ENCODE results near the gene BRIP1. TPM values are rescaled to one million over a fixed set of nuclear protein-coding genes. Genes with fewer than 3 reads are reported as not detected.

BRIP1 gene
- total and polyA plus RNA-seq, 3 donors from 2014 or later: 7.5 to 10.6 (median 10.5) TPM

GRCh38 chr17:61884864-61885263 lies 21.5 kb upstream of the BRIP1 start:
- Histone ChIP-seq H3K27me3 (no peaks in the 10 kb centered on the region), H3K4me1 (no peaks in the 10 kb centered on the region), H3K27ac (no peak overlapping the region), H3K9me3 (no peaks in the 10 kb centered on the region), H3K4me3 (no peak overlapping the region), H3K36me3 (ENCODE audit: low read depth, missing control alignments) (no peaks in the 10 kb centered on the region)
- DNase-seq: no peak
- intact Hi-C loops (cut with DNase I; ENCODE audit: low total_unique reads): no loop called here
- TF ChIP-seq POLR2A (IDR thresholded peaks at IDR 0.05) (no peak), CTCF (IDR thresholded peaks at IDR 0.05) (no peak)
- WGBS, 2 donors: 93 to 94% methylated on average over 3 of the region's 3 CpGs

GRCh38 chr17:61880589-61881102 lies 17.3 kb upstream of the BRIP1 start:
- intact Hi-C loops (cut with DNase I; ENCODE audit: low total_unique reads): no loop called here
- H3K4me1 ChIP-seq: no peaks in the 10 kb centered on the region
- TF ChIP-seq POLR2A (IDR thresholded peaks at IDR 0.05): no peak
- no peak for TF ChIP-seq CTCF (IDR thresholded peaks at IDR 0.05)
- DNase-seq: no peak
- no peaks in the 10 kb centered on the region for H3K27me3 ChIP-seq
- H3K27ac ChIP-seq: no peak overlapping the region
- 92 to 97% methylated on average over 4 of the region's 4 CpGs for WGBS, 2 donors
- H3K9me3 ChIP-seq: no peaks in the 10 kb centered on the region
- no peak overlapping the region for H3K4me3 ChIP-seq
- H3K36me3 ChIP-seq (ENCODE audit: low read depth, missing control alignments): no peaks in the 10 kb centered on the region

- intact Hi-C loops (cut with DNase I; ENCODE audit: low total_unique reads): no loop called here
- no peak overlapping the region for H3K27ac ChIP-seq
- no peaks in the 10 kb centered on the region for H3K4me1 ChIP-seq
- 88 to 97% methylated on average over 3 of the region's 3 CpGs for WGBS, 2 donors
- no peaks in the 10 kb centered on the region for H3K36me3 ChIP-seq (ENCODE audit: low read depth, missing control alignments)
- no peaks in the 10 kb centered on the region for H3K9me3 ChIP-seq
- DNase-seq: no peak
- no peaks in the 10 kb centered on the region for H3K27me3 ChIP-seq
- TF ChIP-seq CTCF (IDR thresholded peaks at IDR 0.05): no peak
- no peak for TF ChIP-seq POLR2A (IDR thresholded peaks at IDR 0.05)
- H3K4me3 ChIP-seq: no peak overlapping the region
Measured at GRCh38 chr17:61878984-61879612, 15.8 kb upstream of the BRIP1 start.

- 73 to 81% methylated on average over 2 of the region's 2 CpGs for WGBS, 2 donors
Measured at GRCh38 chr17:61878520-61878919, 15.2 kb upstream of the BRIP1 start.

More at GRCh38 chr17:61878520-61878919, 15.2 kb upstream of the BRIP1 start:
- DNase-seq: no peak
- no peaks in the 10 kb centered on the region for H3K27me3 ChIP-seq
- no peak overlapping the region for H3K27ac ChIP-seq
- H3K9me3 ChIP-seq: no peaks in the 10 kb centered on the region
- no peak overlapping the region for H3K4me3 ChIP-seq
- H3K36me3 ChIP-seq (ENCODE audit: low read depth, missing control alignments): no peaks in the 10 kb centered on the region
- H3K4me1 ChIP-seq: no peaks in the 10 kb centered on the region
- TF ChIP-seq POLR2A (IDR thresholded peaks at IDR 0.05) (no peak), CTCF (IDR thresholded peaks at IDR 0.05) (no peak)
- intact Hi-C loops (cut with DNase I; ENCODE audit: low total_unique reads): no loop called here

Measured in testis (tissue), 3 donors.